Activated T-helper 2 cell treated with anti-CD3 and anti-CD28 coated beads, Interferon-gamma antibody, Interleukin-2, Interleukin-4, amounts not matched to agents 10 μg/mL and 5 μg/mL and 100 μg/mL, durations not matched to agents 14 hours and 24 hours and 36 hours (primary cell): Measurements from ENCODE around the gene CDC42EP5. TPM values are rescaled to one million over a fixed set of nuclear protein-coding genes. Genes with fewer than 3 reads are reported as not detected.

Experiments
- DNase-seq: peaks from one replicate; pipeline ENCODE4 v3.0.0; 2021; ENCODE audit warnings: low spot score
- H3K27ac Mint-ChIP-seq: one replicate; pipeline ENCODE4 v1.8.0; 2021; ENCODE audit warnings: mixed read lengths
- H3K27me3 Mint-ChIP-seq: one replicate; pipeline ENCODE4 v1.8.0; 2021; ENCODE audit warnings: low read depth, mixed read lengths
- H3K36me3 Mint-ChIP-seq: one replicate; pipeline ENCODE4 v1.8.0; 2021; ENCODE audit warnings: low read depth, mixed read lengths
- H3K4me1 Mint-ChIP-seq: one replicate; pipeline ENCODE4 v1.8.0; 2021; ENCODE audit warnings: low read depth, mixed read lengths
- H3K4me3 Mint-ChIP-seq: one replicate; pipeline ENCODE4 v1.8.0; 2021; ENCODE audit warnings: low read depth, mild to moderate bottlenecking, moderate library complexity, mixed read lengths
- H3K9me3 Mint-ChIP-seq: one replicate; pipeline ENCODE4 v1.8.0; 2021; ENCODE audit warnings: mixed read lengths
- intact Hi-C: fragments of 100-400 bp; cut with micrococcal nuclease; formaldehyde crosslinking; loops from one replicate; pipeline ENCODE4 v1.15.1; 2023
- total RNA-seq: library from RNA; stranded (reverse); gene quantifications from 2 replicates; pipeline ENCODE4 v1.2.3, GENCODE V29; 2022

Gene CDC42EP5
- total RNA-seq, 1 donor from 2014 or later: 1.0 TPM

- Mint-ChIP-seq H3K27ac (no peak overlapping the region), H3K4me3 (no peak overlapping the region), H3K4me1 (peaks cover 3% of the 10 kb centered on the region), H3K36me3 (peaks cover 69% of the 10 kb centered on the region), H3K27me3 (no peaks in the 10 kb centered on the region), H3K9me3 (no peaks in the 10 kb centered on the region)
- intact Hi-C loops: no loop called here
- no peak for DNase-seq
These were observed 15.1 kb downstream of the CDC42EP5 start for GRCh38 chr19:54457773-54458647.

GRCh38 chr19:54456423-54457373, 16.4 kb downstream of the CDC42EP5 start:
- H3K4me1 Mint-ChIP-seq: peaks cover 6% of the 10 kb centered on the region
- no peak overlapping the region for H3K27ac Mint-ChIP-seq
- H3K27me3 Mint-ChIP-seq: no peaks in the 10 kb centered on the region
- H3K4me3 Mint-ChIP-seq: no peak overlapping the region
- no peak for DNase-seq
- intact Hi-C loops: no loop called here
- no peaks in the 10 kb centered on the region for H3K9me3 Mint-ChIP-seq
- H3K36me3 Mint-ChIP-seq: peaks cover 78% of the 10 kb centered on the region

GRCh38 chr19:54455786-54456422, 17.2 kb downstream of the CDC42EP5 start:
- Mint-ChIP-seq H3K9me3 (no peaks in the 10 kb centered on the region), H3K4me1 (peaks cover 11% of the 10 kb centered on the region), H3K36me3 (peaks cover 80% of the 10 kb centered on the region), H3K27me3 (no peaks in the 10 kb centered on the region), H3K27ac (no peak overlapping the region), H3K4me3 (no peak overlapping the region)
- intact Hi-C loops: no loop called here
- DNase-seq: no peak

- Mint-ChIP-seq H3K4me3 (no peak overlapping the region), H3K27me3 (no peaks in the 10 kb centered on the region), H3K9me3 (no peaks in the 10 kb centered on the region), H3K4me1 (peaks cover 19% of the 10 kb centered on the region), H3K27ac (no peak overlapping the region), H3K36me3 (peaks cover 84% of the 10 kb centered on the region)
- DNase-seq: no peak
- intact Hi-C loops: no loop called here
These were observed 18.1 kb downstream of the CDC42EP5 start for GRCh38 chr19:54454781-54455675.

- no peak overlapping the region for H3K4me3 Mint-ChIP-seq
- peaks cover 18% of the 10 kb centered on the region for H3K4me1 Mint-ChIP-seq
- DNase-seq: no peak
- no peaks in the 10 kb centered on the region for H3K27me3 Mint-ChIP-seq
- H3K9me3 Mint-ChIP-seq: no peaks in the 10 kb centered on the region
- no peak overlapping the region for H3K27ac Mint-ChIP-seq
- intact Hi-C loops: no loop called here
- H3K36me3 Mint-ChIP-seq: peaks cover 82% of the 10 kb centered on the region
These were observed 18.9 kb downstream of the CDC42EP5 start for GRCh38 chr19:54453921-54454780.

- DNase-seq: no peak
- Mint-ChIP-seq H3K27me3 (no peaks in the 10 kb centered on the region), H3K27ac (no peak overlapping the region), H3K4me3 (no peak overlapping the region), H3K9me3 (no peaks in the 10 kb centered on the region), H3K4me1 (peaks cover 21% of the 10 kb centered on the region), H3K36me3 (peaks cover 76% of the 10 kb centered on the region)
- intact Hi-C loops: no loop called here
These were observed 20.5 kb downstream of the CDC42EP5 start for GRCh38 chr19:54452626-54453025.

GRCh38 chr19:54451997-54452396, 21.1 kb downstream of the CDC42EP5 start:
- no peak overlapping the region for H3K4me3 Mint-ChIP-seq
- H3K4me1 Mint-ChIP-seq: peaks cover 24% of the 10 kb centered on the region
- DNase-seq: no peak
- intact Hi-C loops: no loop called here
- no peak overlapping the region for H3K27ac Mint-ChIP-seq
- H3K36me3 Mint-ChIP-seq: peaks cover 78% of the 10 kb centered on the region
- H3K9me3 Mint-ChIP-seq: no peaks in the 10 kb centered on the region
- no peaks in the 10 kb centered on the region for H3K27me3 Mint-ChIP-seq

- Mint-ChIP-seq H3K9me3 (no peaks in the 10 kb centered on the region), H3K4me1 (peaks cover 27% of the 10 kb centered on the region), H3K36me3 (peaks cover 80% of the 10 kb centered on the region), H3K4me3 (peak overlapping the region; percentile 100), H3K27me3 (no peaks in the 10 kb centered on the region), H3K27ac (peak overlapping the region; percentile 55)
- intact Hi-C loops: no loop called here
- no peak for DNase-seq
These were observed 21.7 kb downstream of the CDC42EP5 start for GRCh38 chr19:54451331-54451871.

- peaks cover 27% of the 10 kb centered on the region for H3K4me1 Mint-ChIP-seq
- H3K27ac Mint-ChIP-seq: peak overlapping the region; percentile 86
- H3K4me3 Mint-ChIP-seq: peak overlapping the region; percentile 100
- H3K36me3 Mint-ChIP-seq: peaks cover 73% of the 10 kb centered on the region
- intact Hi-C loops: loop anchor here (1.0 kb wide), 1 partner anchor 15 kb away; no protein-coding TSS in a partner anchor
- DNase-seq: no peak
- no peaks in the 10 kb centered on the region for H3K9me3 Mint-ChIP-seq
- H3K27me3 Mint-ChIP-seq: no peaks in the 10 kb centered on the region
These were observed 23.4 kb downstream of the CDC42EP5 start for GRCh38 chr19:54449701-54450069.

- no peaks in the 10 kb centered on the region for H3K27me3 Mint-ChIP-seq
- H3K4me1 Mint-ChIP-seq: peaks cover 27% of the 10 kb centered on the region
- intact Hi-C loops: loop anchor here (1.0 kb wide), 1 partner anchor 15 kb away; no protein-coding TSS in a partner anchor
- peaks cover 72% of the 10 kb centered on the region for H3K36me3 Mint-ChIP-seq
- H3K9me3 Mint-ChIP-seq: no peaks in the 10 kb centered on the region
- peak; percentile 97 for DNase-seq
- H3K4me3 Mint-ChIP-seq: peak within 1 kb of the TSS; percentile 100
- peak within 1 kb of the TSS; percentile 97 for H3K27ac Mint-ChIP-seq
These were observed 24.1 kb downstream of the CDC42EP5 start, which contains the start of gene LENG8 for GRCh38 chr19:54448774-54449700. Gene LENG8, plus strand, starts transcription at chr19:54449199. Its CDS starts 2,146 bp downstream, at chr19:54451345.
